ENCODE data around the gene SLC25A22.

The SLC25A22 gene

GRCh38 chr11:836274-836673 is 38.2 kb upstream of the SLC25A22 start:
- Histone ChIP-seq H3K4me3 (replicated peaks; ENCODE audit: insufficient read depth, low read length) (no peak overlapping the region), H3K27me3 (ENCODE audit: insufficient read depth, poor library complexity, severe bottlenecking) (no peaks in the 10 kb centered on the region), H3K27ac (replicated peaks) (no peak overlapping the region)
- no peak for DNase-seq (ENCODE audit: low read depth in 1 of 2, low spot score in 1 of 2)
- no peak for TF ChIP-seq CTCF (IDR thresholded peaks at IDR 0.05; ENCODE audit: insufficient read depth, low read length)
- TF ChIP-seq GABPA (IDR thresholded peaks at IDR 0.05; ENCODE audit: low read depth), result no peak
- no peak for TF ChIP-seq POLR2AphosphoS5 (IDR thresholded peaks at IDR 0.05; ENCODE audit: low read depth)
- no peak for TF ChIP-seq SPI1 (IDR thresholded peaks at IDR 0.05; ENCODE audit: borderline replicate concordance, low read depth)
- TF ChIP-seq REST (IDR thresholded peaks at IDR 0.05; ENCODE audit: insufficient replicate concordance, low read depth), result no peak

GRCh38 chr11:834371-835316 is 36.6 kb upstream of the SLC25A22 start:
- Histone ChIP-seq H3K4me3 (replicated peaks; ENCODE audit: insufficient read depth, low read length) (no peak overlapping the region), H3K27me3 (ENCODE audit: insufficient read depth, poor library complexity, severe bottlenecking) (peaks cover 9% of the 10 kb centered on the region), H3K27ac (replicated peaks) (no peak overlapping the region)
- no peak for DNase-seq (ENCODE audit: low read depth in 1 of 2, low spot score in 1 of 2)
- no peak for TF ChIP-seq SPI1 (IDR thresholded peaks at IDR 0.05; ENCODE audit: borderline replicate concordance, low read depth)
- no peak for TF ChIP-seq POLR2AphosphoS5 (IDR thresholded peaks at IDR 0.05; ENCODE audit: low read depth)
- TF ChIP-seq CTCF (IDR thresholded peaks at IDR 0.05; ENCODE audit: insufficient read depth, low read length), result no peak
- no peak for TF ChIP-seq GABPA (IDR thresholded peaks at IDR 0.05; ENCODE audit: low read depth)
- TF ChIP-seq REST (IDR thresholded peaks at IDR 0.05; ENCODE audit: insufficient replicate concordance, low read depth), result no peak

GRCh38 chr11:833849-834311 is 35.8 kb upstream of the SLC25A22 start:
- TF ChIP-seq REST (IDR thresholded peaks at IDR 0.05; ENCODE audit: insufficient replicate concordance, low read depth) (no peak), SPI1 (IDR thresholded peaks at IDR 0.05; ENCODE audit: borderline replicate concordance, low read depth) (no peak), GABPA (IDR thresholded peaks at IDR 0.05; ENCODE audit: low read depth) (no peak), POLR2AphosphoS5 (IDR thresholded peaks at IDR 0.05; ENCODE audit: low read depth) (no peak), CTCF (IDR thresholded peaks at IDR 0.05; ENCODE audit: insufficient read depth, low read length) (no peak)
- Histone ChIP-seq H3K4me3 (replicated peaks; ENCODE audit: insufficient read depth, low read length) (peak overlapping the region; percentile 63), H3K27ac (replicated peaks) (no peak overlapping the region), H3K27me3 (ENCODE audit: insufficient read depth, poor library complexity, severe bottlenecking) (peaks cover 9% of the 10 kb centered on the region)
- DNase-seq (ENCODE audit: low read depth in 1 of 2, low spot score in 1 of 2), result no peak
